Astrocyte of the spinal cord (primary cell): ENCODE data around the gene LNPK.

ENCODE experiments used
- DNase-seq: peaks from one replicate; pipeline ENCODE4 v3.0.0; 2011; ENCODE audit warnings: low read depth, low spot score
- H3K4me3 ChIP-seq: 2 replicates; pipeline ENCODE4 v1.5.1; 2011; ENCODE audit warnings: low read depth, mild to moderate bottlenecking, low read length, moderate library complexity
- CTCF ChIP-seq: IDR thresholded peaks from 2 replicates; pipeline ENCODE4 v1.5.1; 2012; ENCODE audit warnings: low read depth, mild to moderate bottlenecking, low read length, inconsistent platforms
- in situ Hi-C: cut with HindIII; loops from 2 replicates; pipeline ENCODE4 v1.10.0; 2017; ENCODE audit warnings: low sequenced_read_pairs

Gene LNPK

DNA sequence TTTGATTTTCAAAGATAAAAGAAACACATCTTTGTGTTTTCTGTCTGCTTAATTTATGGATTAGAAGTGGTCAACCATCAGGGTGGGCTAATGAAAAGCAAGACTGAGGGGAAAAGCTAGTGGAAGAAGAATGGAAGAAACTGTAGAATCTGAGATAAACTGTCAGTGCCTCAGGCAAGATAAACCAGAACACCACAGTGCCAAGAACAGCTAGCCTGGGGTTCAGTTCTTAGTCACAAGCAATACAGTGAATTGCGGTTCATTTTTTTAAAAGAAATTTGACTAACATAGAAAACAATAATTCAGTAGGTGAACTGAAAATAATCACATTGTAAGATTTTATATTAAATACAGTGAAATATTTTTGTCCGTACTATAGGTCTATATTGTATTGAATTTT, 22.0 kb upstream of the LNPK start:
- TF ChIP-seq CTCF: no peak
- in situ Hi-C loops: no loop called here
- DNase-seq: no peak
- no peak overlapping the region for H3K4me3 ChIP-seq

DNA sequence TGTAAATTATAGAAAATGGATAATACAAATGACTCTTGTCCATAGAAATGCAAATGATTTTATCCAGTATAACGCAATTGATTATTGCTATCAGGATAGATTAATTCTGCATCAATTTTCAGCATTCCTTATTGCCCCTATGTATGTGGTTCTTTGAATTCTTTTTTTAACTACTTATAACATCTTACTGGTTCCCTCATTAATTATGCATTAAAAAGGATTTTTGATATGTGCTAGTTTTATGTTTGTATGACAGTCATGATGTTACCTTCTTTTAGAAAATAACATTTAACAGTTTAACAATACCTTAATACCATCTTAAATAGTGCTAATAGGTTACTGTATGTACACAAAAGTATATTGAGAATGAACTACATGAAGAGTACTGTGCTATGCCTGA, 20.0 kb upstream of the LNPK start:
- no peak for TF ChIP-seq CTCF
- in situ Hi-C loops: no loop called here
- no peak for DNase-seq
- H3K4me3 ChIP-seq: no peak overlapping the region

DNA sequence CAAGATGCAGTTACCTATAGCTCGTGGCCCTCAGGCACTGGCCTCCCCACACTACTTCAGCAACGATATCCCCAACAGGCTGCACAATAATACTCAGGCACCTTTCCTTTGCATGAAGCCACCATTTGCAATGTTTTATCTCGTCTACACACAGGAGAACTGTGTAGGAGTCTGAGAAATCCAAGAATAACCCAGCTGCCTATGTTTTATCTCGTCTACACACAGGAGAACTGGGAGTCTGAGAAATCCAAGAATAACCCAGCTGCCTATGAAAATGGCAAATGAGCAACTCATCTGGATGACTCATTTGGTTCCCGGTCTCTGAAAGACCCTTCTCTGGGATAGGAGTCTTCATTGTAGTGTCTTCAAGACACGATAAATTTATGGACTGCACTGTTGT, 18.3 kb upstream of the LNPK start:
- TF ChIP-seq CTCF: no peak
- DNase-seq: no peak
- no peak overlapping the region for H3K4me3 ChIP-seq
- in situ Hi-C loops: no loop called here

DNA sequence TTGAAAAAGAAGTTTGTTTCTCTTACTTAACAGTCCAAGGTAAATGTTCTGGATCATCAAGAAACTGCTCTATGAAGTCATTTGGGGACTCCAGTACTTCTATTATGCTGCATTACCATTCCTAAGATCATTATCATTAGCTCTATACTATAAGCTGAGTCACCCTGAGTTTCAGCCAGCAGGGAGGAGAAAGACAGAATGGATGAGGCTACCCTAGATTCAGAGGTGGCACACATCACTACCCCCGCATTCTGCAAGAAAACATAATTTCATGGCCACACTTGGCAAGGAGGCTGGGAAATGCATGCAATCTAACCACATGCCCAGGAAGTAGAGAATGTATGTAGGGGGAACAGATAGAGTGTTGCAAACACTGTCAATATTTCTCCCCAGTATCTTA, 16.6 kb upstream of the LNPK start:
- H3K4me3 ChIP-seq: no peak overlapping the region
- DNase-seq: no peak
- no peak for TF ChIP-seq CTCF
- in situ Hi-C loops: no loop called here

- H3K4me3 ChIP-seq: no peak overlapping the region
- in situ Hi-C loops: no loop called here
- DNase-seq: no peak
- no peak for TF ChIP-seq CTCF
These were observed 7.4 kb upstream of the LNPK start for GRCh38 chr2:176009445-176009844.

GRCh38 chr2:176004934-176005333, 2.9 kb upstream of the LNPK start:
- H3K4me3 ChIP-seq: no peak overlapping the region
- in situ Hi-C loops: no loop called here
- no peak for TF ChIP-seq CTCF
- no peak for DNase-seq

GRCh38 chr2:176003958-176004357, 1.9 kb upstream of the LNPK start:
- no peak overlapping the region for H3K4me3 ChIP-seq
- in situ Hi-C loops: no loop called here
- TF ChIP-seq CTCF: no peak
- DNase-seq: no peak
